Progenitor cell of endocrine pancreas (in vitro differentiated cells): ENCODE results near the gene CCL20. TPM values are rescaled to one million over a fixed set of nuclear protein-coding genes. Genes with fewer than 3 reads are reported as not detected.

Experiments used
- DNase-seq: peaks from one replicate; pipeline ENCODE4 v3.0.0; 2021; ENCODE audit warnings: low spot score; ENCODE audit not compliant: unreplicated experiment
- H3K27ac Mint-ChIP-seq: 2 replicates; pipeline ENCODE4 v1.8.0; 2021; ENCODE audit warnings: mild to moderate bottlenecking, moderate library complexity, mixed read lengths
- H3K27me3 Mint-ChIP-seq: 2 replicates; pipeline ENCODE4 v1.8.0; 2021; ENCODE audit warnings: mixed read lengths
- H3K36me3 Mint-ChIP-seq: 2 replicates; pipeline ENCODE4 v1.8.0; 2022; ENCODE audit warnings: mixed read lengths; ENCODE audit not compliant: insufficient read depth
- H3K4me1 Mint-ChIP-seq: 2 replicates; pipeline ENCODE4 v1.8.0; 2021; ENCODE audit warnings: low read depth, mixed read lengths
- H3K4me3 Mint-ChIP-seq: 2 replicates; pipeline ENCODE4 v1.8.0; 2021; ENCODE audit warnings: low read depth, mild to moderate bottlenecking, moderate library complexity, mixed read lengths
- H3K9me3 Mint-ChIP-seq: 2 replicates; pipeline ENCODE4 v1.8.0; 2021; ENCODE audit warnings: low read depth, mixed read lengths
- CTCF ChIP-seq: fragments of 200-600 bp; sonication (generic); IDR thresholded peaks from one replicate; pipeline ENCODE4 v1.5.0; 2021; ENCODE audit warnings: antibody characterized with exemption, mild to moderate bottlenecking; ENCODE audit not compliant: unreplicated experiment
- total RNA-seq: library from RNA; stranded (reverse); gene quantifications from 2 replicates; pipeline ENCODE4 v1.2.1, GENCODE V29; 2021

The CCL20 gene
- total RNA-seq, 1 donor from 2014 or later, result not detected

GRCh38 chr2:227849906-227850305, 36.3 kb downstream of the CCL20 start:
- no peak for DNase-seq
- no peaks in the 10 kb centered on the region for H3K27me3 Mint-ChIP-seq
- no peaks in the 10 kb centered on the region for H3K36me3 Mint-ChIP-seq
- no peak for TF ChIP-seq CTCF
- no peak overlapping the region for H3K4me3 Mint-ChIP-seq
- no peak overlapping the region for H3K27ac Mint-ChIP-seq
- no peaks in the 10 kb centered on the region for H3K9me3 Mint-ChIP-seq
- H3K4me1 Mint-ChIP-seq, result peaks cover 3% of the 10 kb centered on the region

GRCh38 chr2:227853204-227853629, 39.6 kb downstream of the CCL20 start:
- Mint-ChIP-seq H3K9me3 (no peaks in the 10 kb centered on the region), H3K27ac (no peak overlapping the region), H3K27me3 (no peaks in the 10 kb centered on the region), H3K36me3 (no peaks in the 10 kb centered on the region), H3K4me1 (no peaks in the 10 kb centered on the region), H3K4me3 (no peak overlapping the region)
- no peak for TF ChIP-seq CTCF
- DNase-seq, result no peak

GRCh38 chr2:227853765-227854271, 40.2 kb downstream of the CCL20 start:
- H3K27me3 Mint-ChIP-seq, result no peaks in the 10 kb centered on the region
- TF ChIP-seq CTCF, result no peak
- no peaks in the 10 kb centered on the region for H3K9me3 Mint-ChIP-seq
- H3K27ac Mint-ChIP-seq, result no peak overlapping the region
- H3K4me3 Mint-ChIP-seq, result no peak overlapping the region
- no peak for DNase-seq
- H3K36me3 Mint-ChIP-seq, result no peaks in the 10 kb centered on the region
- H3K4me1 Mint-ChIP-seq, result no peaks in the 10 kb centered on the region

GRCh38 chr2:227855440-227855839, 41.8 kb downstream of the CCL20 start:
- Mint-ChIP-seq H3K4me1 (no peaks in the 10 kb centered on the region), H3K27ac (no peak overlapping the region), H3K27me3 (no peaks in the 10 kb centered on the region), H3K9me3 (no peaks in the 10 kb centered on the region), H3K36me3 (no peaks in the 10 kb centered on the region), H3K4me3 (no peak overlapping the region)
- no peak for TF ChIP-seq CTCF
- DNase-seq, result no peak

- Mint-ChIP-seq H3K27me3 (no peaks in the 10 kb centered on the region), H3K4me1 (no peaks in the 10 kb centered on the region), H3K27ac (no peak overlapping the region), H3K4me3 (no peak overlapping the region), H3K9me3 (no peaks in the 10 kb centered on the region), H3K36me3 (no peaks in the 10 kb centered on the region)
- TF ChIP-seq CTCF, result no peak
- no peak for DNase-seq
These were observed 43.1 kb downstream of the CCL20 start for GRCh38 chr2:227856697-227857096.
